Measurements from ENCODE around the gene SAFB. TPM values are rescaled to one million over a fixed set of nuclear protein-coding genes. Genes with fewer than 3 reads are reported as not detected.

SAFB gene
- polyA plus RNA-seq, 1 donor from 2014 or later, result 89.8 TPM

DNA sequence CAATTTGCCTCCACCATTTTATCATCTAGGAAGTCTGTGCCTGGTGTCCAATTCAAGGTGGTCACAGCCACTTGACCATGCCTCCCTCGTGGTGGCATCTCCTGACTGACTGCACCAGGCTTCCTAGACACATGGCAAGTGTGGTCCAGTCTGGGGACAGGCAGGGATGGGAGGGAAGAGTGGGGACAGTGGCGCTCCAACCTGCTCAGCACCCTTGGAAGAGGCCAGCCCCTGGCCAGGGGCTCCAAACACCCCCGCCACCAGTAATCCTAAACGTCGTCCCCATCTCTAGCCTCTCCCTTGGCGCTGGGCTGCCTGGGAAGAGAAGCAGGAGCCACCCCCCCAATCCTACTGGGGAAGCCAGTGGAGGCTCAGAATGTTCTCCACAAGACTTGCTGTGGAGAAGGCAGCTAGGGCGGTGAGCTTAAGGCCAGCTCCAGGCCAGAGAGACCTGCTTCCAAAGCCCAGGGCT lies 69.9 kb downstream of the SAFB start:
- no peaks in the 10 kb centered on the region for H3K9me2 ChIP-seq (ENCODE audit: insufficient read depth, low read length)
- H3K4me2 ChIP-seq (ENCODE audit: low read length), result no peak overlapping the region
- no peaks in the 10 kb centered on the region for H3K9me3 ChIP-seq (ENCODE audit: low read length)
- no peak overlapping the region for H3K9ac ChIP-seq (ENCODE audit: low read length)
- H4K20me1 ChIP-seq (ENCODE audit: insufficient read depth), result peaks cover 11% of the 10 kb centered on the region
- H3F3A ChIP-seq (ENCODE audit: insufficient read depth, low read length, poor library complexity, severe bottlenecking), result no peaks in the 10 kb centered on the region
- no peak overlapping the region for H3K4me3 ChIP-seq (ENCODE audit: low read length)
- no peaks in the 10 kb centered on the region for H3K27me3 ChIP-seq (ENCODE audit: insufficient read depth, low read depth, low read length)
- H3K36me3 ChIP-seq (ENCODE audit: insufficient read depth, low read length), result no peaks in the 10 kb centered on the region
- TF ChIP-seq EP300 (conservative IDR thresholded peaks at IDR 0.05; ENCODE audit: poor library complexity, severe bottlenecking) (no peak), RAD21 (conservative IDR thresholded peaks at IDR 0.05) (no peak), EZH2 (IDR thresholded peaks at IDR 0.05; ENCODE audit: borderline replicate concordance, insufficient read depth, low read length, poor library complexity, severe bottlenecking) (no peak), TAF1 (IDR thresholded peaks at IDR 0.05; ENCODE audit: low read depth) (no peak), SMC3 (conservative IDR thresholded peaks at IDR 0.05; ENCODE audit: poor library complexity) (no peak), CTCF (IDR thresholded peaks at IDR 0.05; ENCODE audit: poor library complexity, severe bottlenecking) (no peak), MXI1 (conservative IDR thresholded peaks at IDR 0.05; ENCODE audit: poor library complexity, severe bottlenecking) (no peak), REST (IDR thresholded peaks at IDR 0.05; ENCODE audit: borderline replicate concordance) (no peak), POLR2AphosphoS5 (IDR thresholded peaks at IDR 0.05) (no peak)
- peaks cover 15% of the 10 kb centered on the region for H3K79me2 ChIP-seq (replicated peaks; ENCODE audit: insufficient read depth, low read length)
- H3K27ac ChIP-seq (ENCODE audit: low read length), result no peak overlapping the region
- H2AFZ ChIP-seq (ENCODE audit: low read depth, low read length), result no peak overlapping the region

DNA sequence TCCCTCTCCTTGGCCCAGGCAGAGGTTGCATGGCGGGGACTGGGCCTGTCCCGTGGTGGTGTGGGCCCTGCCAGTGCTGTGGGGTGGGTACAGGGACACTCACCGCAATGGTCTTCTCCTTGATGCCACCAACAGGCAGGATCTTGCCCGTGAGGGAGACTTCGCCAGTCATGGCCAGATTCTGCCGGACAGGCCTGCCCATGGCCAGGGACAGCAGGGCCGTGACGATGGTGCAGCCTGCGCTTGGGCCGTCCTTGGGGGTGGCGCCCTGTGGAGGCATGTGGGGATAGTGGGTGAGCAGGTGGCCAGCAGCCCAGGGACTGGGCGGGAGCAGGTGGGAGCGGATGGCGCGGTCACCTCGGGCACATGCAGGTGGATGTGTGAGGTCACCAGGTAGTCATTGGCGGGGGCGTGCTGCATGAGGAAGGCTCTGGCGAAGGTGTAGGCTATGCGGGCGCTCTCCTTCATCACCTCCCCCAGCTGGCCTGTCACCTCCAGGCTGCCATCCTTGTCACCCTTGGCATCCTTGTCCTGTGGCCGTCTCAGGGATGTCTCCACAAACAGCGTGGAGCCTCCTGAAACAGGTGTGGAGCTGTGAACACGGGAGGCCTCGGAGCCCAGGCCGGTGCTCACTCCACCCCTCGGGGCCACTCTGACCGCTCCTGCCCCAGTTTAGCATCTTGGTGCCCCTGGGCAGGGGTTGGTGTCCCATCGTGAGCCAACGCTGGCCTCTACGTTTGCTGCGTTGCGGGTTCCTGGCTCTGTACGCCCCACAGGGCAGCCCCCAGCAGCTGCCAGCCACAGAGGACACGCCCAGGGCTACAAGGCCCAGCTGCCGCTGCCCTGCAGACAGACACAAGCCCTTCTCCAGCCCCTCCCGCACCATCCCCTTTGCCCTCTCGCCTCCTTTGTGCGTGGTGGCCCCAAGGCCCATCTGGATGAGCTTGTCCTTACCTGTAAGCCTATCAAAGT lies 70.6 kb downstream of the SAFB start:
- TF ChIP-seq POLR2AphosphoS5 (IDR thresholded peaks at IDR 0.05), result peak; percentile 15
- no peak for TF ChIP-seq TAF1 (IDR thresholded peaks at IDR 0.05; ENCODE audit: low read depth)
- Histone ChIP-seq H4K20me1 (ENCODE audit: insufficient read depth) (peaks cover 11% of the 10 kb centered on the region), H3K9ac (ENCODE audit: low read length) (no peak overlapping the region), H3K9me2 (ENCODE audit: insufficient read depth, low read length) (no peaks in the 10 kb centered on the region), H3K79me2 (replicated peaks; ENCODE audit: insufficient read depth, low read length) (peaks cover 15% of the 10 kb centered on the region), H3F3A (ENCODE audit: insufficient read depth, low read length, poor library complexity, severe bottlenecking) (no peaks in the 10 kb centered on the region), H3K27ac (ENCODE audit: low read length) (no peak overlapping the region), H3K4me3 (ENCODE audit: low read length) (no peak overlapping the region), H3K4me2 (ENCODE audit: low read length) (no peak overlapping the region), H3K27me3 (ENCODE audit: insufficient read depth, low read depth, low read length) (no peaks in the 10 kb centered on the region), H3K9me3 (ENCODE audit: low read length) (no peaks in the 10 kb centered on the region), H3K36me3 (ENCODE audit: insufficient read depth, low read length) (no peaks in the 10 kb centered on the region), H2AFZ (ENCODE audit: low read depth, low read length) (no peak overlapping the region)
